ENCODE results near the gene HERC2. TPM values are rescaled to one million over a fixed set of nuclear protein-coding genes. Genes with fewer than 3 reads are reported as not detected.
A peak's percentile ranks its signal among the peaks of the same experiment; 100 is the strongest.

HERC2 gene
- total and polyA plus RNA-seq, 2 of the 8 experiments (the other 6 are each of a cell fraction or from before 2014, with no cell fraction given) = 83.0 to 88.7 TPM

GRCh38 chr15:28112962-28113361 lies 209.0 kb downstream of the HERC2 start:
- Histone ChIP-seq H3K4me3 (ENCODE audit: extremely low read depth in 1 of 4, insufficient read depth in 2 of 4, low read depth in 3 of 4, low read length in 4 of 4) (no peak overlapping the region), H2BK12ac (ENCODE audit: low read depth, low read length) (no peak overlapping the region), H2BK20ac (ENCODE audit: low read length) (no peak overlapping the region), H3K18ac (ENCODE audit: extremely low read depth, low read length) (no peak overlapping the region), H3K9me3 (ENCODE audit: insufficient read depth in 2 of 2, low read depth in 1 of 2, low read length in 1 of 2) (no peaks in the 10 kb centered on the region; a peak in 1 of 4 replicates), H3K79me2 (ENCODE audit: control insufficient read depth in 1 of 2, insufficient read depth in 2 of 2, low read length in 2 of 2) (no peaks in the 10 kb centered on the region), H3K4ac (replicated peaks; ENCODE audit: insufficient read length, low read depth, low read length) (no peak overlapping the region), H2BK120ac (replicated peaks; ENCODE audit: low read depth, low read length) (no peak overlapping the region), H3K23ac (ENCODE audit: insufficient read length) (no peak overlapping the region), H3K4me1 (replicated peaks in 1 of 4; ENCODE audit: control insufficient read depth in 3 of 4, insufficient read depth in 4 of 4, low read length in 3 of 4) (no peaks in the 10 kb centered on the region), H3K36me3 (ENCODE audit: control insufficient read depth in 2 of 4, insufficient read depth in 4 of 4, low read length in 3 of 4) (peaks cover 14 to 39% (median 31%) of the 10 kb centered on the region in 4 experiments; a peak in 7 of 8 replicates), H2BK15ac (ENCODE audit: low read length) (no peak overlapping the region), H3K79me1 (ENCODE audit: low read depth, low read length) (no peaks in the 10 kb centered on the region), H4K5ac (ENCODE audit: insufficient read length, low read depth, low read length) (no peak overlapping the region), H3K27ac (ENCODE audit: low read depth, low read length) (no peak overlapping the region), H3K4me2 (ENCODE audit: insufficient read depth in 1 of 2, low read depth in 2 of 2, low read length in 2 of 2) (no peak overlapping the region), H2AFZ (ENCODE audit: low read length) (no peak overlapping the region), H4K20me1 (replicated peaks in 1 of 2; ENCODE audit: control insufficient read depth in 1 of 2, insufficient read depth in 2 of 2, low read length in 2 of 2) (peaks cover 0 to 8% of the 10 kb centered on the region in 2 experiments), H3K9ac (replicated peaks in 1 of 4; ENCODE audit: extremely low read depth in 1 of 4, low read depth in 3 of 4, low read length in 3 of 4) (no peak overlapping the region), H3K14ac (ENCODE audit: insufficient read length) (no peak overlapping the region), H3K23me2 (ENCODE audit: low read depth, low read length) (no peaks in the 10 kb centered on the region), H2BK5ac (ENCODE audit: low read depth, low read length) (no peak overlapping the region), H4K91ac (replicated peaks; ENCODE audit: insufficient read length, low read length) (no peak overlapping the region), H3K56ac (replicated peaks; ENCODE audit: insufficient read length, low read depth, low read length) (no peak overlapping the region), H4K8ac (ENCODE audit: extremely low read depth, insufficient read depth, low read length) (no peak overlapping the region), H3K27me3 (replicated peaks in 1 of 4; ENCODE audit: control insufficient read depth in 3 of 4, extremely low read depth in 1 of 4, insufficient read depth in 3 of 4, low read length in 3 of 4) (peaks cover 0 to 2% (median 2%) of the 10 kb centered on the region in 4 experiments; a peak in 5 of 7 replicates), H2AK5ac (ENCODE audit: low read depth, low read length) (no peak overlapping the region)
- ChIA-PET CTCF (ENCODE audit: partially characterized antibody) (interaction anchor here (5.2 kb wide), 1 partner anchor 12 kb away, joined by 52 read pairs; no protein-coding TSS in a partner anchor), POLR2A (ENCODE audit: partially characterized antibody) (no interaction called here)
- DNase-seq (ENCODE audit: low read depth in 1 of 2, low spot score in 2 of 2) (peak in 1 of 2 experiments; percentile 20), FAIRE-seq (no peak)
- WGBS, 2 experiments (ENCODE audit: extremely low coverage in 1 of 2, insufficient coverage in 1 of 2, insufficient read length in 1 of 2, insufficient replicate concordance in 2 of 2, low coverage in 1 of 2, low lambda C conversion rate in 2 of 2, missing lambda C conversion rate in 1 of 2) = 90% methylated on average over 21 of the region's 26 CpGs; no CpG with 5 or more reads in 1 of the 2 experiments
- TF ChIP-seq NANOG (IDR thresholded peaks at IDR 0.05; ENCODE audit: insufficient read depth, low read depth, low read length, poor library complexity, severe bottlenecking) = no peak
- no peak for TF ChIP-seq USF2 (IDR thresholded peaks at IDR 0.05; ENCODE audit: low read length)
- TF ChIP-seq RAD21 (IDR thresholded peaks at IDR 0.05 in 1 of 2, conservative IDR thresholded peaks at IDR 0.05 in 1 of 2; ENCODE audit: low read depth in 2 of 2, low read length in 2 of 2) = no peak
- no peak for TF ChIP-seq SAP30 (IDR thresholded peaks at IDR 0.05; ENCODE audit: insufficient read depth, insufficient replicate concordance, low read length)
- no peak for TF ChIP-seq YY1 (IDR thresholded peaks at IDR 0.05; ENCODE audit: low read depth, low read length)
